DMS53 treated with DMSO at 0.1 percent for 48 hours (cell line): ENCODE measurements around the gene ADISSP.

ENCODE experiments used
- DNase-seq: peaks from one replicate; lab custom pipeline; 2025; ENCODE audit not compliant: unreplicated experiment; lab: John Stamatoyannopoulos, UW

Gene ADISSP

DNA sequence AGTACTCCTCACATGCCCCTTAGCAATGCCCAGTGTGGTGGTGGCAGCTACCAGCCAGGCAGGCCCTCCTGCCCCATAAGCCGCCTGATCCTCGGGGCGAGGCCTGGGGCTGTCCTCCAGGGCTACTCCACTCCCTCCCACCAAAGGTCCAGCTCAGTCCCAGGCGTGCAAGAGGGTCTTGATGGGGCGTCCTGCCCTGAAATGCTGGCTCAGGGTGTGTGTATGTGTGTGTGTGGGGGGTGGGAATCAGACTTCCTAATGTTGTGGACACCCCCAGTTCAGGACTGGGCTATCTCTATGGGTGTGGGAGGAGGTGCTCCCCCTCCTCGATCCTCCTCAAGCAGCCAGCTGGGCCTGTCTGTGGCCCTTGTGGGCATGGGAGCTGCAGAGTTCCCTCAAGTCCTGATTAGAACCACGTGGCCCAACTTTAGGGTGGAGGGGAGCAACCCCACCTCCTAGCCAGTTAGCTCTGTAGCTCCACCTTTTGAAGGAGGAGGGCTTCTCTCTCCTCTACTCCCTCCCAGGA is 27.6 kb downstream of the ADISSP start:
- no peak for DNase-seq

DNA sequence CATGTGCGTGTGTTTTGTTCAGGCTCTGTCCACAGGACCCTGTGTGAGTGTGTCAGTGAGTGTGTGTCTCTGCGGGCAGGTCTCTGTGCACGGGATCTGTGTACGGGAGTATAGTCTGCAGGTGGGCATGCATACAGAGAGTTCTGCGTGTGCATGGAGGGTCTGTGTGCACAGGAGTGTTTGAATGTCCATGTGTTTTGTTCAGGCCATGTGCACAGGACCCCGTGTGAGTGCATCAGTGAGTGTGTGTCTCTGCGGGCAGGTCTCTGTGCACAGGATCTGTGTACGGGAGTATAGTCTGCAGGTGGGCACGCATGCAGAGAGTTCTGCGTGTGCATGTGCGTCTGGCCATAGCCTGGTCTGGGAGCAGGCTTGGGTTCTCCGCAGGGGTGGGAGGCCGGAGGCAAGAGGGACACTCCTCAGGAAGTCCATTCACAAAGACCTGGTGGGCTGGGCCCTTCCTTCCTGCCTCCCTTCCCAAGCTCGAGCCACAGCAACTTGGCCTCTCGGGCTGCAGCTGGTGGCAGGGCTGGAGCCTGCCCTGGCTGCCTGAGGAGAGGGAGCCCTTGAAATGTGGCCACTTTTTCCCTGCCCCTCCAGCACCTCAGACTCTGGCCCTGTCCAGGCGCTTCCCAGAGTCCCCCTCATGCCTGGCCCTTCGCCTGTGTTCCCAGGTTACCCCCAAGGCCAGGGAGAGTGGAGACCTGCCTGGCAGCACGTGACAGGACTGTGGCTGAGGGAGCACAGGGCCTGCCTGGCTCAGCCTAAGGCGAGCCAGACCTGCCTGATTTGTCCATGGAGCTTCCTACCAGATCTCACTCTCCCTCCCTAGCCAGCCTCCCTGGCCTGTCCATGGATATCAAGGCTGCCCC is 28.3 kb downstream of the ADISSP start:
- no peak for DNase-seq

DNA sequence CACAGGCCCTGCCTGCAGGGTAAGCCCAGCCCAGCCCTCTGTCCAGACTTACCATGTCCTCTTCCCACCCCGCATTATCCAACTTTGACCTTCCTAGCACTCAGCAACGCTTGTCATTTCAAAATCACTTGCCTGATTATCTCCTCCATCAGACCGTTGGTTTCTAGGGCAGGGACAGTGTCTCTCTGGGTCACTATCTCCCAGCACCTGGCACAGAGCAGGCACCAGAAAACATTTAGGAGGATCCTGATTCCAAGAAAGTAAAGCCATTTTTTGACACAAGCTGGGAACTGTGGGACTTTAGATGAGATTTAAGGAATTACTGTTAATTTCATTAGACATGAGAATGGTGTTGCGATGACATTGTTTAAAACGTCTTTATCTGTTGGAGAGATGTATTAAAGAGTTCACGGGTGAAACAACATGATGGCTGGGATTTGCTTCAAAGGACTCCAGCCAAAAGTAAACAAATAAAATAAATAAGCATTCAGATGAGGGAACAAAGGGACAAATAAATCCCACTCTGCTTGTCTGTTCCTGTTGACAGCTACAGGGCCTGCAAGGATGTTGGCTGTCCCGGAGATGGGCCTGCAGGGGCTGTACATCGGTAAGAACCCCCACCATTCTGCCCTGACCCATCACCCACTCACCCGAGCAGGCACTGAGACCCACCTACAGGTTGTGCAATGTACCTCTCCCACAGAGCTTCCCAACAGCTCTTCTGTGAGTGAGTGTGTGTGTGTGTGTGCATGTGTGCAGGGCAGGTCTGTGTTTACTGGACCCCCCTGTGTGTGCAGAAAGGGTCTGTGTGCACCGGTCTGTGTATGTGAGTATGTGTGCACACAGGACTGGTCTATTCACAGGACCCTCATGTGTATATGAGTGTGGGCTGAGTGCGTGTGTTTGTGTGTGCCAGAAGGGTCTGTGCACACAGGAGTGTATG is 29.2 kb downstream of the ADISSP start:
- DNase-seq, result no peak

DNA sequence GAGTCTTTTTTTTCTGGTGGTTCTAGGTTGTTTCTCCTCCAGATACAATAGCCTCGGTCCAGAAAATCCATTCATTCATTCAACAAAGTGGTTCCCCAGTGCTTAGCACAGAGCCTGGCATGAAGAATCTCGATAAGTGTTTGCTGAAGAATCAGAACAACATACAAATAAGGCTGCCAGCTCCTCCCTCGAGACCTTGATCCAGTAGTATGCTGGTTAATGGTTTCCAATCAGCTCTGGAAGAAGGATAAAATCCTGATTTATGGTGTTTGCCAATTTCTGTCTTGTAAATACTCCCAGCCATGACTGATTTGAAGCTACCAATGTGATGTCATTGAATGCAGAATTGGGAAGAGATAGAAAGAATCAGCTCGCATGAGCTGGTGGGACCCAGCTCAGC is 31.8 kb downstream of the ADISSP start:
- no peak for DNase-seq

DNA sequence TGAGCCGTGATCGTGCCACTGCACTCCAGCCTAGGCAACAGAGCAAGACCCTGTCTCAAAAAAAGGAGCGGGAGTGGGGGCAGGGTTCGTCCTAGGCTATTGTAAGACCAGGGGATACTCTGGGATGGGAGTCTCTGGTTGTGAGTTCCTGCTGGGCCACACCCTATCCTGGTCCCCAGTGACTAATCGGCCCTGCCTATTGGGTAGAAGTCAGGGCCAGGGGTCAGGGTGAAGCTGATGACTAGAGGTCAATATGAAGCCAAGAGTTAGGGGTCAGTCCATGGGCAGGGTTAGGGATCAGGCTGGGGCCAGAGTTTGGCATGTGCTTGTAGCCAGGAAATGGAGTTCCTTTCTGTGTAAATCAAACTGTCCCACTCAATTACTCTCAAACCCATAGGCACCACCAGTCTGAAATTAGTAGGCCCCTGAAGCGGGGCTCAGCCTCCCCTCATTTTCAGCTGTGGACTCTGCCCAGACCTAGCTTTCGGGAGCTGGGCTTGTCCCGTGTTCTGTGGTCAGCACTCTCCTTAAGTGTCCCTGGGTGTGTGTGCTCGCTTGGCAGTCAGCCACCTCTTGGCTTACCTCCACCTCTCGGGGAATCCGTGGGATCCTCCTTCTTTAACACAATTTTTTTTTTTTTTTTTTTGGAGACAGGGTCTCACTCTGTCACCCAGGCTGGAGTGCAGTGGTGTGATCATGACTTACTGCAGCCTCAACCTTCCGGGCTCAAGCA is 33.3 kb downstream of the ADISSP start:
- DNase-seq, result no peak

DNA sequence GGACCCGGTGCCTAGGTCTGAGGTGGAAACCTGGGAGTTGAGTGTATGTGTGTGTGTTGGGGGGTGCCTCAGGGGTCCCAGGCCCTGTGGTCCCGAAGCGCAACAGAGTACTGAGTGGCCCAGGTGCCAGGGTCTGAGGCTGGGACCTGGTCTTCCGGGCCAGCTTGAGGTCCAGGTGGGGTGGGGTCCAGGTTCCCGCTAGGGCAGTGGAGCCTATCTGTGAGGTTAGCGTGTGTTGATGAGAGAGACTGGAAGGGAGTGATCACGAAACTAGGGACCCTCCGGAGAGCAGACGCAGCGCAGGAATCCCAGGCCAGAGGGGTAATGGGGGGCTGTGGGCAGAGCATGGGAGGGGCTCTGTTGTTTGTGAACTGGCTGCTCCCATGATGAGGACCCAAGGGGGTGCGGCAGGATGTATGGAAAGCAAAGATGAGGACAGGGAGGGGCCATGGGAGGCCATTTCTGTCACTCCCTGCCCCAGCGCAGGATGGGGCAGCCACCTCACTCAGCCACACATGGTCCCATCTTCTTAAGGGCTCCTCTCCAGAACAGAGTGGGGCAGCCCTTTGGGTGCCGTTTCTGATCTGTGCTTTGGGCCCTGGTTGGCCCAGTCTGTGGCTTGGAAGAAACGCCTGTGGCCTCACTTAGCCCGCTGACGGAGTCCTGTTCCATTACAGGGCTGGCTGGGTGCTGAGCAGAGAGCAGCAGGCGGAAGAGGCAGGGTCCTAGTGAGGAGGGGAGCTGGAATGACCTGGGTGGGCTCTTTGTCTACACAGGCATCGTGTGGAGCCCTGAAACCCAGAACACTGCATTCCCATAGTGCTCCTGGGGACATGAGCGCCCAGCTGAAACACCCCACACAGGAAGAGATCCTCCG is 34.2 kb downstream of the ADISSP start:
- no peak for DNase-seq

DNA sequence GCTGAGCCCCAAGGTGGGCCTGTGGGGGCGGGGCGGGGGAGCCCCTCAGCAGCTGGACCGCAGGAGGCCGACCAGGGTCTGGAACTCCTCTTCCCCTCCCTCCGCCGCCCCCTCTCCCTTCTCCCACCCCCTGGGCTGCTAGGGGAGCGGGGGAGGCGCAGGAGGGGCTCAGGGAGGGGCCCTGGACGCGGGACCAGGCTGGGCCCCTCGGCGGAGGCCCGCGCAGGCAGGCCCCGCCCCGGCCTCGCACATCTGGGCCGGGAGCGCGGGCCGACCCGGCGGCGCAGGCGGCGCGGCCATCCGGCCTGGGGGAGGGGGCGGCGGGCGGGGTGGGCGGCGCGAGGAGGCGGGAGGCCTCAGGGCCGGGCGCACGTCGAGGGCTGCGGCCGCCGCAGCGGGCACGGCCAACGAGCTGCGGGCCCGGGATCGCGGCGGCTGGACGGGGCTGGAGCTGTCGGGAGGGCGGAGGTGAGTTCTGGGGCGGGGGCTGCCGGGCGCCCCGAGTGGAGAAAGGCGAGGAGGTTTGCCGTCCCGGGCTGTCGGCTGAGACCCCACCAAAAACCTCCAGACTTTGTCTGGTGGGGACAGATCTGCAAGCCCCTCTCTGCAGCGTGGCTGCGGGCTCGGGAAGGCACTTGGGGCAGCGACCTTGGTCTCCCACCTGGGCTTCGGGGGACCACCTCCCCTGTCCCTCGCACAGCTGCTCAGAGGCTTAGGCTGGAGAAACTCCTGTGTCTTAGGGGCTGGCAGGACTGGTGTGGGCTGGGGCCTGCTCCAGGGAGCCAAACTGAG is 35.0 kb downstream of the ADISSP start, which contains the start of gene HSPA12B:
Gene HSPA12B (plus strand): TSS at position 359 of the 792 bp plus-strand sequence. CDS start 5,990 bp downstream, outside the sequence.
- DNase-seq, result no peak

DNA sequence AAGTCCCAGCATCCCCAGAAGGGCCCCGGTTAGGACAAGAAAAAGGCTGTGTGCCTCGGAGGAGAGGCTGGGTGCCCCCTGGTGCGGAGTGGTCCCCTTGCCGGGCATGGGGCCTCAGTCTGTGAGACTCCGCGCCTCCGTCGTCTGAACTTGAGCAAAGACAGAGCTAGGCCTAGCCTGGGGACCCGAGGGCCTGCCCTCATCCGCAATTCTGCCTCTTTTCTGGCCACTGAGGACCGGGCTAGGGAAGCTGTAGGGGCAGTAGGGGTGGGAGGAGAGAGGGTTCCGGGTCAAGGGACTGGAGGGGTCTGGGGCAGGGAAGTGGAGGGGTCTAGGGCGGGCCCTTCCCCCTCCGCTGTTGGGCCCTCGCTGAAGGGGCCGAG is 35.6 kb downstream of the ADISSP start:
- DNase-seq, result no peak

DNA sequence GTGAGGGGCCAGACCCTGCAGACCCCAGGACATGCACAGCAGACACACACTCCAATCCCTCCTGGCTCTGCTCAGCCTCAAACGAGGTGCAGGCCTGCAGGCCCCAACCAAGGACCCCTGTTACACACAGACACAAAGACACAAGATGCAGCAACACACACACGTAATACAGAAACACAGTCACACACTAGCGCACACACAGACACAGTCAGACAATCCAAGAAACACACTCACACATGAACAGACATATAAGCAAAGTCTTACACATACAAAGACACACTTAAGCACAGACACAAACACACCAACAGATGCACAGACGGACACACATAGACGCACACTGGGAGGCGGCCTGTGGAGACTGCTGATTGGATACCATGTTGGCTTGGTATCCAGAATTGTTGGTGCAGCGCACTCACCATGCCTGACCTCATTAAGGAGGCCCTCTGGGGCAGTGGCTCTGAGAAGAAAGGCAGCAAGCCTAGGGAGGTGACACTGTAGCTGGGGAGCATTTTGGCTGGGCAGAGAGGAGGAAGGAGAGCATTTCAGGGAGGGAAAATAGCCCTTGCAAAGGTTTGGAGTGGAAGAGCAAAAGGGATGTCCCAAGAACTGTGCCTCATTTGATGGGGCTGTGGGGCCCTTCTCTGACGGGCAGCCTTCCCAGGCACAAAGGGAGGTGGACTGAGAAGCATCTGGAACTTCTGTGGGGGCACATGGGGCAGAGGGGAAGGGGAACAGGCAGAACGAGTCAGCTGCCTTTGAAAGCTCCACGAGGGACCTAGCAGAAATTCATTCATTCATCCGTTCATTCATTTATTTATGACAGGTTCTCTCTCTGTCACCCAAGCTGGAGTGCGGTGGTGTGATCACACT is 36.5 kb downstream of the ADISSP start:
- DNase-seq, result no peak

DNA sequence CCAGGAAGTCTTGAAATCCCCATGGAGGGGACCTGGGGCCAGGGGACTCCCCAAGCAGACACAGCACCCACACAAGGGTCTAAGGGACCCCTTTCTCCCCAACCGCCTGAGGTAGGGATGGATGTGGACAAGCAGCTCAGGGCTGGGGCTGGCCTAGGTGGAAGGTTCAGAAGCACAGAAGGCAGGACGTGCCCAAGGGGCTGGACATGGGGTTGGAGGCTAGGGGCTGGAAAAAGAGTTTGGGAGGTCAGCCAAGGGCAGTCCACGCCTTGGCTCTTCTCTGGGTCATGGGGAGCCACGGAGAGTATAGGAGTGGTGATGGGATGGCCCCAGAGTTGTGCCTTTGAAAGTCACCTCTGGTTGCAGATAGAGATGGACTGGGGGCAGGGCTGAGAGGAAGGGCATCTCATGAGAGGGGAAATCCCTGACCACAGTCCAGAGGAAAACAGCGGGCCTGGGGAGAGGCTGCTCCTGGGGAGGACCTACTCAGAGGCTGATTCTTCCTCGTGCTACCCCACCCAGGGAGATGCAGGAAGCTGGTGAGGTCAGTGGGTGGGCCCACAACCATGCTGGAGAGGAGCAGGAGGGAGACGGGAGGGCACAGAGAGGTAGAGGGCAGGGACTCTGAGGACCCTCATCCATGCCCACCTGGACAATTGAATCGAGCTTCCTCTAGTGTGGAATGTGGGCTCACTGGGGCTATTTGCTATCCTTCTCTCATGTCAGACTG is 37.6 kb downstream of the ADISSP start:
- no peak for DNase-seq

DNA sequence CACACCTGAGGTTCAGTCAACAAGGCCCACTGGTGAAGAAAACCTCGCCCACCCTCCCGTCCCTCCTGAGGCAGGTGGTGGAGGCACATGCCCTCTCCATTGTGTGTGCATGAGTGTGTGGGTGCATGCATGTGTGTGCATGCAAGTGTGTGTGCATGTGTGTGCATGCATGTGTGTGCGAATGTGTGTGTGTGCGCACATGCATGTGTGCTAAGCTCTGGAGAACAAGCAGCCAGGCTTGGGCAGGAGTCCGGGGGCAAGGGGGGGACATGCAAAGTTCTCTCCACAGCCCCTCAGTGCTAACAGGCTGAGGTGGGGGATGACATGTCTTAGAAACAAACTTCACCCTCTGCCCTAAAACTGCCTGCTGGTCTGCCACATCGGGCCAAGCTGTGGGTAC is 38.2 kb downstream of the ADISSP start:
- no peak for DNase-seq

DNA sequence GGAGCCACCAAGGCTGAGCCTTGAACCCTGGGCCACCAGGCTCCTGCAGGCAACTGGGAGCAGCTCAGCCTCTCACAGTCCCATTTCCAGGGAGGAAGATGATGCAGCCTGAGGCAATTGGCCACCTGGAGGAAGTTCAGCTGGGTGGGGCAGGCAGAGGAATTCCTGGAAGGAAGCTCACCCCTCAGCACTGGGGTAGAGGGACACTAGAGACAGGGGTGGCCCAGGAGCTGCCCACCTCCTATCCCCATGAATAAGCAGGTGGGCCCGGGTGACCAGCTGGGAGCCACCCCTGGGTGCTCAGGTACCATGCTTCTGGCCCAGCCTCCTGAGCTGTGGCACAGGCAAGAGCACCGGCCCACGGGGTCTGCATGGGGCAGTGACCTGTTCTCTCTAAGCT is 38.7 kb downstream of the ADISSP start:
- no peak for DNase-seq

DNA sequence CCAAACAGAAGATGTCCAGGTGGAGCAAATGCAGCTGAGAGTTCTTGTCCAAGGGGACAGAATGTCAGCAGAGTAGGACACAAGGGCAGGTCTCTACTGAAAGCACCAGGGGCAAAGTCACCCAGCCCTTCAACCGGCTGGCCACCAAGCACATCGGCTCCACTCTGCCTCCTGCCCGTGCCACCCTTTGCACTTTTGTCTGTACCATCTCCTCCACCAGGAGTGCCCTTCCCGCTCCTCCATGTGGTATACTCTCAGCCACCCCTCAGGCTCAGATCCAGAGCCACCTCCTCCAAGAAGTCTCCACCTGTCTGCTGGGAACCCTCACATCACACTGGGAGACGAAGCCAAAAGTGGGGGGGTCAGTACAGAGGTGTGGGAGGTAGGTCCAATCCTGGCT is 39.2 kb downstream of the ADISSP start:
- DNase-seq, result no peak

DNA sequence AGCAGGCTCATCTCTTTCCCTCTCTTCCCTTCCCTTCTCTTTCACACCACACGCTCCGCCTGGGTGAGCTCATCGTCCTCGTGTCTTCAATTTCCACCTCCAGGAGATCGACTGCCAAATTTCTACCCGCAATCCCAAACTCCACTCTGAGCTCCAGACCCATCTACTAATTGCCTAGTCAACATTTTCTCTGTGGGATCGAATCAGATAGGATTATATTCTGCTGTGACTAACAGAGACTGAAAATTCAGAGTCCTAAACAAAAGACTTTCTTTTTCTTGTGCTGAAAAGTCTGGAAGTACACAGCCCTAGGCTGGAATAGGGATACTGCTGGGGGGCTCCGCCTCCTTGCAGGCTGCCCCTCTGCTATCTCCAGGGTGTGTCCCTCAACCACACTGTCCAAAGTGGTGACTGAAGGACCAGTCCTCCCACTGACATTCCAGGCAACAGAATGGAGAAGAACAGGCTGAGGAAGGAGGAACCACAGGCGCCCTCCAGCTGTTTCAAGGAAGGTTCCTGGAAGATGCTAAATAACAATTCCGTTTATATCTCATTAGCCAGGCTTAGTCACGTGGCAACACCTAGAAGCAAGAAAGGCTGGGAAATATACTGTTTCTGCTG is 40.0 kb downstream of the ADISSP start:
- DNase-seq, result no peak

DNA sequence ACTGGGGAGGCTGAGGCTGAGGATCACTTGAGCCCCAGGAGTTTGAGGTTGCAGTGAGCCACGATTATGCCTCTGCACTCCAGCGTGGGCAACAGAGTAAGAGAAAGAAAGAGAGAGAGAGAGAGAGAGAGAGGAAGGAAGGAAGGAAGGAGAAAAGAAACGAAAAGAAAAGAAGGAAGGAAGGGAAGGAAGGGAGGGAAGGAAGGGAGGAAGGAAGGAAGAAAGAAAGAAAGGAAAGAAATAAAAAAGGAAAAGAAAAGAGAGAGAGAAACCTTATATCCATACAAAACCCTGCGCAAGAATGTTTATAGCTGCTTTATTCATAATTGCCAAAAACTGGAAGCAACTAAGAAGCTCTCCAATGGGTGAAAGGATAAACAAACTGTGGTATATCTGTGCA is 43.2 kb downstream of the ADISSP start:
- no peak for DNase-seq

DNA sequence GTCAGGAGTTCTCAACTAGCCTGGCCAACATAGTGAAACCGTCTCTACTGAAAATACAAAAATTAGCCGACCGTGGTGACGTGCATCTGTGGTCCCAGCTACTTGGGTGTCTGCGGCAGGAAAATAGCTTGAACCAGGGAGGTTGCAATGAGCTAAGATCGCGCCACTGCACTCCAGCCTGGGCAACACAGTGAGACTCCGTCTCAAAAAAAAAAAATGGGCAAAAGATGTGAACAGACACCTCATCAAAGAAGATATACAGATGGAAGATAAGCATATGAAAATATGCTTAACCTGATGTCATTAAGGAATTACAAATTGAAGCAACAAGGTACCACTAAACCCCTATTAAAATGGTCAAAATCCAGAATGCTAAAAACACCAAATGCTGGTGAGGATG is 44.3 kb downstream of the ADISSP start:
- no peak for DNase-seq

DNA sequence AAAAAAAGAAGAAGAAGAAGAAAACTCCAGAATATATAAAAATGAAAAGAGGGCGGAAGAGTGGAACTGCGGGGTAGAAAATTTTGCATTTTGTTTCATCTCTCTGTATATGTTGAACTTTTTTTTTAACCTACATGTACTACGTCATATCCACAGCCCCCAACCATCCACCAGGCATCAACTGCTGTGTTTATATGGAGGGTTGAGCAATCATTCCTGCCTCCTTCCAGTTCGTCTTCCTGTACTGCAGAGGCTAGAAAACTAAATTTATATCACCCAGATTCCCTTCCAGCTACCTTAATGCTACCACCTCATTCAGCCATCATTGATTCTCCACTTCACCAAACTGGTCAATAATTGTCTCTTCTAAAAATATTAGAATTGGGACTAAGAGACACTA is 45.6 kb downstream of the ADISSP start:
- no peak for DNase-seq
